ENCODE measurements around the gene ZSCAN21. TPM values are rescaled to one million over a fixed set of nuclear protein-coding genes. Genes with fewer than 3 reads are reported as not detected.

The ZSCAN21 gene
- total RNA-seq, 1 experiment from 2014 or later = 24.3 TPM

- Histone ChIP-seq H3K79me2 (ENCODE audit: insufficient read depth, low read length) (no peaks in the 10 kb centered on the region), H3K23me2 (ENCODE audit: insufficient read length, low read depth, low read length, poor library complexity, severe bottlenecking) (peaks cover 4% of the 10 kb centered on the region), H4K91ac (ENCODE audit: insufficient read length, low read depth, low read length) (no peak overlapping the region), H3K4me1 (ENCODE audit: insufficient read depth, low read length) (no peaks in the 10 kb centered on the region), H3K27ac (ENCODE audit: insufficient read length, low read depth, low read length) (no peak overlapping the region), H2BK12ac (ENCODE audit: insufficient read length, low read depth, low read length) (no peak overlapping the region), H2AK5ac (ENCODE audit: insufficient read length, low read length) (no peak overlapping the region), H3K18ac (ENCODE audit: insufficient read length, low read depth, low read length) (no peak overlapping the region), H4K5ac (ENCODE audit: insufficient read length, low read depth, low read length) (no peak overlapping the region), H4K8ac (replicated peaks; ENCODE audit: insufficient read length, low read depth, low read length) (no peak overlapping the region), H3K4ac (ENCODE audit: low read depth, low read length) (no peak overlapping the region), H2BK20ac (ENCODE audit: low read depth, low read length, poor library complexity, severe bottlenecking) (no peak overlapping the region), H3K4me2 (ENCODE audit: insufficient read depth, insufficient read length, low read length) (no peak overlapping the region), H3K56ac (ENCODE audit: insufficient read length, low read depth, low read length) (no peak overlapping the region), H3K9me3 (ENCODE audit: control insufficient read depth, low read depth, low read length) (no peaks in the 10 kb centered on the region), H2BK5ac (ENCODE audit: insufficient read length, low read length) (no peak overlapping the region), H3K79me1 (ENCODE audit: insufficient read depth, low read depth, low read length, poor library complexity, severe bottlenecking) (no peaks in the 10 kb centered on the region), H3T11ph (ENCODE audit: low read length) (no peak overlapping the region), H3K27me3 (ENCODE audit: insufficient read depth, low read length) (no peaks in the 10 kb centered on the region), H4K20me1 (ENCODE audit: control insufficient read depth, insufficient read depth, insufficient read length) (no peaks in the 10 kb centered on the region), H3K14ac (ENCODE audit: insufficient read depth, low read length) (no peak overlapping the region), H2BK120ac (ENCODE audit: low read depth, low read length, poor library complexity, severe bottlenecking) (no peak overlapping the region), H3K9ac (ENCODE audit: extremely low read depth, insufficient read length, low read length) (no peak overlapping the region), H2BK15ac (ENCODE audit: low read depth, low read length) (no peak overlapping the region), H2AFZ (ENCODE audit: low read length) (no peak overlapping the region), H3K23ac (ENCODE audit: insufficient read length, low read depth, low read length) (no peak overlapping the region)
- peak; percentile 30; the same call in 2 of the 3 replicates for TF ChIP-seq CTCF (conservative IDR thresholded peaks at IDR 0.05)
- Mint-ChIP-seq H3K27me3 (ENCODE audit: low read depth) (peaks cover 5% of the 10 kb centered on the region), H3K27ac (peak overlapping the region; percentile 70 to 84 (median 82); a peak in 6 of 7 replicates), H3K4me3 (peak overlapping the region; percentile 11 to 73; a peak in 3 of 5 replicates), H3K9me3 (no peaks in the 10 kb centered on the region; a peak in 1 of 5 replicates), H3K36me3 (ENCODE audit: insufficient read depth in 1 of 3, low read depth in 3 of 3) (peaks cover 65 to 70% (median 68%) of the 10 kb centered on the region in 3 experiments), H3K4me1 (peaks cover 9% of the 10 kb centered on the region in 2 experiments)
- DNase-seq = peak; percentile 46
- no CpG with 5 or more reads among the region's 19 CpGs for WGBS (ENCODE audit: extremely low coverage, insufficient read length, low lambda C conversion rate)
Observed at GRCh38 chr7:100091411-100092181, 42.0 kb downstream of the ZSCAN21 start.
